NCI-H2196 treated with DMSO at 0.1 percent for 48 hours (cell line): Measurements from ENCODE around the gene CBX2.

Experiments used
- DNase-seq: peaks from one replicate; lab custom pipeline; 2025; ENCODE audit not compliant: unreplicated experiment; lab: John Stamatoyannopoulos, UW

The CBX2 gene

DNA sequence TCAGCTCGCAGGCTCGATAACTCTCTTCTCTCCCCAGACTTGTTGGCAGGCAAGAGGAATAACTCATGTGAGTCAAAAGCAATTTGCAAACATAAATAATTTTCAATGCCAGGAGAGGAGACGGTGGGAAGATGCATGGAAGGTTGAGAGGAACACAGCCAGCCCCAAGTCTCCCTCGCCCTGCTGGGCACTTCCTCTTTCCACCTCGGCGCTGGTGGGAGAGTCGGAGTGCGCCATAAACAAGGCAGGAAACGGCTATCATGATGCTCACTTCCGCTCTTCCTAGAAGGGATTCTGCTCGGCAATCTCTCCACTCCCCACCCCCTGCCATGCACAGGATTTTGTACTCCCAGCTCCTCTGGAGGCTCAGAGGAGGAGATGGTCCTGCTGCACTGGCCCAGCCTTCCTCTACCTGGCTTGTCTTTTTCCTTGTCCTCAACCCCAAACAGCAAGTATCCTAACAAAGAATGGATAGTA lies 48.3 kb downstream of the CBX2 start:
- no peak for DNase-seq

DNA sequence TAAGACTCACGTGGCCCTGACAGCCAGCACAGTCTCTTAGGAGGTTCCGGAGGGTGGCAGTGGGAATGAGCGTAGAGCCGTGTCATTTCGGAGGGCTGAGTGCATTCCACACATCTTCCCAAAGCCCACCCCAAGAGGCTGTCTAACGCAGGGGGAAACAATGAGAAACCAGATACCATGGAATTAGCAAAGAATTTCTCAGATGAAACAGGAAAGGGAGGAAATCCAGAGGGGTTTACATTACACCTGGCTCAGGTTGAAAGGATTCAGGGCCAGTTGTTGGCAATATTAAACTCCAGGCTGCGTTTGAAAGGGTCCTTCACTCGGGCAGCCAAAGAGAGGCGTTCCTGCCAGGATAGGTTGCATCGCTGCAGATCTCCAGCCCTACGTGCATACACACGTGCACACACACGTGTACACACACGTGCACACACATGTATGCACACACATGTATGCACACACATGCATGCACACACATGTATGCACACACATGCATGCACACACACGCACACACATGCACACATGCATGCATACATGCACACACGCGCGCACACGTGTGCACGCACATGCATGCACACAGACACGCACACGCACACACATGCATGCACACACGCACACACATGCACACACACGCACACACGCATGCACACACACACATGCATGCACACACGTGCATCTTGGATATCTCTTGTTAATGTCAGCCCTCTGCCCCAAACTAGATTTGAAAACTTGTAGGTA lies 49.1 kb downstream of the CBX2 start:
- no peak for DNase-seq

DNA sequence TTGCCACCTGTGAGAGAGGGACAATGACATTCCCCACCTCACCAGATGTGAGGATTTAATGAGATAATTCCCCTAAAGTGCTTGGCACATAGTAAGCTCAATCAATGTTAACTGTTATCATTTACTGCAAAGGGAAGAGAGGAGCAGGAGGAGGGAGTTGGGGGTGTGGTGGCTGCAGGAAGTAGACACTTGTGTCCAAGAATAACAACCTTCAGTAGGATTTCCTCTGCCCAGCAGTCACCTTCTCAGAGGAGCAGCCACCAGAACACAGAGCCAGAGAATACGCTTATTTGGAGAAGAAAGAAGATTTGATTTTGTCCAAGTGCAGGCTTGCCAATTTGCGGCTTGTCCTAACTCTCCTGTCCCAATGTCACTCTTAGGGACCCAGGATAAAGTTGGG lies 51.1 kb downstream of the CBX2 start:
- DNase-seq, result no peak

DNA sequence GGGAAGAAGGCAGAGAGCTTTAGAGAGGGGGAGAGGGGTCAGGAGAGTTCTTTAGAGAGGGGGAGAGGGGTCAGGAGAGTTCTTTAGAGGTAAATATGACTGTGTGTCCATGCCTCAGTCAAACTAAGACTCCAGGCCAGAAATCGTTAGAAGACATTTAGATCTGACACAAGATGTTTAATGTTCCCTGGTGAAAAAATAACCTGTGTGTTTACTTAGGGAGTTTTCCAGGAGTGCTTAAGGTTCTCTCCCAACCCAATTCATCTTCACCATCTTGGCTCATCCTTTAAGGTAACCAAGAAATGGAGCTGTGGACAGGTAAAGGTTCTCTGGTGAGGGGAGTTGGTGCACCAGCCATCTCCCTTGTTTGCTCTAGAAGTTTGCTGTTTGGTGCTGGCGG lies 51.5 kb downstream of the CBX2 start:
- DNase-seq, result no peak

DNA sequence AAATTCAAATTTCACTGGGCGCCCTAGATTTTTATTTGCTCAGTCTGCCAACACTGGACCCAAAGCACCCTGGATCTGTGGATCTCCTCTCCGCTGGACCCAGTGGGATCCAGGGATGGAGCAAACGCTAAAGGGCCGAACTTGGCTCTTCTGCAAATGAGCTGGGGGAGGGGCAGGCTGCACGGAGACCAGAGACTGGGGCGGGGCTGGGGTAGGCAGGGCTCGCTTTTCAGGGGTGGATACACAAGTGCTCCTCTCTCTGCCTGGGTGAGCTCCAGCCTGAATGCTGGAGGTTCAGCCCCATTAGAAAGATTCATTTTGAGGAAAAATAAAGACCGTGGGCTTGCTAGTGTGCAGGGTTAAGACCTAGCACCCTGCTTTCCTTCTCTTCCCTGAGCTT lies 52.4 kb downstream of the CBX2 start:
- DNase-seq, result no peak

DNA sequence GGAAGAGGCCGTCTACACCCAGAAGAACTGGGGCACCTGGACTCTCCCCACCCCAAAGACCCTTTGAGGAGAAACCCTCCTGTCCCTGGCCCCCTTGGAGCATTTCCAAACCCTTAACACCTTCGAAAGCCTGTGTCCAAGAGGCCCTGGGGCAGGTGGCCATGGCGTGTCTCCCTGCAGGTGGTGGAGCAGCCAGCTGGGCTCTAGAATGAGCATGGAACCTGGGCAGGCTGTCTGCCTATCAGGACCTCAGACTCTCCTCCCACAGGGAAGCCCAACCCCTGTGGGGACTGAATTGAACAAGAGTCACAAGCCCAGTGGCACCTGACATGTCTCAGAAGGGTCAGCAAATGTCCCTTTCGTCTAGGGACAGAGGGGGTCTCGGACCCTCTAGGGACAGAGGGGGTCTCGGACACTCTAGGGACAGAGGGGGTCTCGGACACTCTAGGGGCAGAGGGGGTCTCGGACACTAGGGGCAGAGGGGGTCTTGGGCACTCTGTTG lies 52.9 kb downstream of the CBX2 start:
- DNase-seq, result peak; percentile 74

DNA sequence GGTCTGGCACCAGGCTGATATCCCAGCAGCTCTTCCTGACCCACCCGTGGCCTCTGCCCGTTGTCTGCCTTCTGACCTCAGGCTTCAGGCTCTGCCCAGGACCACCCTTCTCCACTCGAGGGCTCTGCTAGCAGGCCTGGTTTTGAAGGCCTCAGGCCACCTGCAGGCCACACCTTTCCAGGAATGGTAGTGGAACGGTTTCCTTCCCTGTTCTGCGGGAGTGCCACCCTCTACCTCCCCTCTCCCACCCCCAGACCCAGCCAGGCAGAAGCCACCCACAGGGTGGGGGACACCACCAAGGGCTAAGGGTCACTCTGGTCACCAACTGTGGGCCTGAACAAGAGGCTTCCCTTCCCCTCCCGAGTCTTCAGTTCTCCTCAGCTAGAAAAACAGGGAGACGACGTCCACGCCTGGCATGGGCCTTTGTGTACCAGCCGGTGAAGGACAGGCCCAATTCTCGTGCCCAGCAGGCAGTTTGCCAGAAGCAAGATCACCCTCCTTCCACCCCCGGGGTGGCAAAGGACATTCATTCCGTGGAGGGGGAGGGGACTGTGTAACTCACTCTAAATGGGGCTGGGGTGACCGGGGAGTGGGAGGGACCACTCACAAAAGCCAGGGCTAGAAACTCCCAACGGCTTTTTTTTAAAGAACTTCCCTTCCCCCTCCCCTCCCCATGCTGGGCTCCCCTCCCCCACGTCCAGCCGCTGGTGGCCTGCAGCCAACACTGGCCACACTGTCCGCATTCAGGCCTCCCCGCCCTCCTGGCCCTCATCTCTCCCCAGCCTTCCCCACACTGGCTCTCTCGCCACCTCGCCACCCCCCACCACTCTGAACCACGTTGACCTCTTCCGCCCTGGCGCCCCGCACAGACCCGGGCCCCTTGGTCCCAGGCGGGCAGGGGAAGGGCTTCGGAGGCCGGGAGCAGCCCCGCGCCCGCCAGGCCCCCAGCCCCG lies 53.6 kb downstream of the CBX2 start:
- DNase-seq, result peak; percentile 97

DNA sequence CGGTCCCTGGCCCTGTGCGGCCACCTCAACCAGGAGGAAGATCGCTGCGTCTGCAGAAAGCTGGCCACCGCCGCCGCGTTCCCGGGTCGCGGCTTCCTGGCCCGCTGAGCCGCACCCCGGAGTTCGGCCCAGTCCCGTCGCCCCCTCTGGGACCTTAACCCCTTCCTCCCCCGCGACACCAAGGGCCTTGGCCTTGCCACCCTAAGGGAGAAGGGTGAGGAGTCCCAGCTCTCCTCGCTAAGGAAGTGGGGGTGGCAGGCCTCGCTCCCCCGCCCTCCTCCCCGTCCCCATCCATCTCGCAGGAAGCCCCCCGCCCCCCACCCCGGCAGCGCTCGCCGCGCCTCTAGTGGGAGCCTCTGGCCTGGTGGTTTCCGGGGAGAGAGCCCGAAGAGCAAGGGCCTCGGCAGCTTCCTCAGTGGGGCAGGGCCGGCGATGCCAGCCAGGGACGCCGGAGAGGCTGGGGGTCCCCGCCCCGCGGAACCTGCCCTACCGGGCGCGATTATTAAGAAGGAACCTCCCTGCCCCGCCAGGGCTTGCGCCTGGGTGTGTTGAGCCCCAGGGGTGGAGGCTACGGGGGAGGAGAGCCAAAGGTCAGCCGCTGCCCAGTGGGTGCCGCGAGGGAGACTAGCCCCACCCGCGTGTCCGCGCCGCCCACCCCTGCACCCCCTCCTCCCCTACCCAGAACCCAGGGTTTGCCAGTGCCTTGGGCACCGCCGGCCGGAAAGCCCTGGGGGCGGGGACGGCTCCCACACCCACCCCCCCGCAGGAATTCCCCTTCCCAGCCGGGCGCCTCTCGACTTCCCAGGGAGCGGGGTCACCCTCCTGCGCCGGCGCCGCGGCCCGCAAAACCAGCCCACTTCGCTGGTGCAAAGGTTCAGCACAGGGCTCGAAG lies 54.5 kb downstream of the CBX2 start:
- no peak for DNase-seq

DNA sequence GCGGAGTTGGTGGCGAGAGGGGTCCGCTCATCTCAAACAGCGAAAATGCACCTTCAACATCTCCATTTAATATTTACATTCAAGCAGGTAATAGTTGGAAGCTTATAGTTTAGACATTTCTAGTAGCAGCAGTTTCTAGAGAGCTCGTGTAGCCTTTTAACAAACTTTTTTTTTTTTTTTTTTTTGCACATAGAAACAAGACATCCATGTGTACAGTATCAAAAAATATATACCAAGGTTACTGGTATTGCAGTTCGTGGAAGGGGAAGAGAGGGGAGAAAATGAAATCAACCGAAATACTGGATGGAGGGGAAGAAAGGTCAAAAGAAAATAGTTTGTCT lies 55.1 kb downstream of the CBX2 start:
- DNase-seq, result no peak

DNA sequence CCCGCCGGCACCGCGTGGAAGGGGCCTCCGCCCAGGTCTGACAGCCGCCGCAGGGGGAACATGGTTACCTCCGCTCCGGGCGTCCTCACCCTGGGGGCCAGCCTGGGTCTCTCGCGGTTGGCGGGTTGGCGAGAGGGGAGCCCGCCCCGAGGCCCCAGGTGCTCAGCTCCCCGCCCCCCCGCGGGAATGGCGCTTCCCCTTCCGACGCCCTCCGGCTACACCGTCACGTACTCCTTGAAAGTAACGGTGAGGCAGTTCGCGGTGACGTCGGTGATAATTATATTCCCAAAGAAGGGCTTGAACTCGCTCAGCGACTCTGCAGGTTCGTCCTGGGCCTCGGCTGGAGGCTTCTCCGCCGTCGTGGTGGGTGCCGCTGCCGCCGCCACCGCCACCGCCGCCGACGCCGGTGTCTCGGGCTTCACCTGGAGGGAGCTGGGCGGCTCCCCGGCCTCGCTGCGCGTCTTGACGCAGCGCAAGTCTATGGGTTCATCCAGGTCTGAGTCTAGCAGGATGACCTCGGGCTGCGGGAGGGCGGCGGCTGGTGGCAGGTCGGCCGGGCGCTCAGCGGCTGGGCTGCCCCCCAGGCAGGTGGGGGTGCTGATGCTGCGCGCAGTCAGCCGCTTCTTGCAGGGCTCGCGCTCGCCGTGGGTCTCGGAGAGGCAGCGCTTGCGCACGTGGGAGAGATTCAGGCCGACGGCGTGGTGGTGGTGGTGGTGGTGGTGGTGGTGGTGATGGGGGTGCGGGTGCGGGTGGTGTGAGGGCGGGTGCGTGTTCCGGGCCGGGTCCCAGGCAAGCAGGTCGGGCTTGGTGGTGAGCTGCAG lies 56.0 kb downstream of the CBX2 start:
- DNase-seq, result no peak

DNA sequence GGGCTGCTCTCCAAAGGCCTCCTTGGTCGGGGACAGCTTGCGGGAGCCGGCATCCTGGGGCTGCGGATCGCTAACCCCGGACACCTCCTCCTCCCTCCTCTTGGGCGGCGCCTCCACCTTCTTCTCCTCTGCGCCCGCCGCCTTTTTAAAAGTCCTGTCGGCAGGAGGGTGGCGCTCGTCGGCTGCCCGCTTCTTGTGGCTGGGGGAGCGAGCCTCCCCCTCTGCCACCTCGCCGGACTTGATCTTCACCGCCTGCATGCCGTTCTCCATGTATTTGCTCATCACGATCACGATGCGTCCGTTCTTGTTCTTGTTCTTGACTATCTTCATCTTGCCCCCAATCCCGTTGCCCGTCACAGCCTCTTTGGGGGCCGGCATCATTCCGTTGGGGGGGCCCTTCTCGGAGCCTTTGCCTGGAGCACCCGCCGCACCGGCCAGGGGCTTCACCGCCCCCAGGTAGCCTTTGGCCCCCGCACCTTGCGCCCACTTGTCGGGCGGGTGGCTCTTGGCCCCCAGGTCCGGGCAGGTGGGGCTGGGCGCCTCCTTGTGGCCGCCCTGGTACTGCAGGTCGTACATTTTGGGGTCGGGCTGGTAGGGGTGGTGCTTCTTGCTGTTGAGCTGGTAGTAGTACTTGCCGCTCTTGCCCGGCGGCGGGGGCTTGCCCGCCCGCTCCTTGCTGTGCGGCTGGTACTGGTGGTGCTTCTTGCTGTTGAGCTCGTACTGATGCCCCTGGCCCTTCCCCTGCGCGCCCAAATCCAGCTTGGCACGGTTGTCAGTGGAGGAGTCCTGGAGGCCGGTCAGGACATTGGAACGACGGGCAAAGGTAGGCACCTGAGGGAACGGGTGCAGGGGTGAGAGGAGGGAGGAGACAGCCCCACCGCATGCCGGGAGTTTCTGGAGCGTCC lies 56.9 kb downstream of the CBX2 start:
- DNase-seq, result no peak

DNA sequence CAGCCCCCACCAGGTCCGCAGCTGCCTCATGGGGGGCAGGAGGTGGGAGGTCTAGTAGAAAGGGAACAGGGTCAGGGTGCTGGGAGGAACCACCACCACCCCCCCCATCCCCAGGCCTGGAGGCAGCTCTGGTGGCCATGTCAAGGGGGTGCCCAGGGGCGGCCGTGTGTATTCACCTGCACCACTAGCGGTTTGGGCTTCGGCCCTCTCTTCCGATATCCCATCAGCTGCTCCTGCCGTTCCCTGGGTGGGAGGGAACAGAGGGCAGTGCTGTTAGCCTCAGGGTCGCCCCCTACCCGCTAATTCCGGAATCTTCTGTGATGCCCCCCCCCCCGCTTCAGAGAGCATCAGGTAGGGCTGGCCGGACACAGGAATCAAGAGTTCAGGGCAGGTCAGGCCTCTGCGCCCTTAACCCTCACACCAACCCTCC lies 57.5 kb downstream of the CBX2 start:
- DNase-seq, result no peak

DNA sequence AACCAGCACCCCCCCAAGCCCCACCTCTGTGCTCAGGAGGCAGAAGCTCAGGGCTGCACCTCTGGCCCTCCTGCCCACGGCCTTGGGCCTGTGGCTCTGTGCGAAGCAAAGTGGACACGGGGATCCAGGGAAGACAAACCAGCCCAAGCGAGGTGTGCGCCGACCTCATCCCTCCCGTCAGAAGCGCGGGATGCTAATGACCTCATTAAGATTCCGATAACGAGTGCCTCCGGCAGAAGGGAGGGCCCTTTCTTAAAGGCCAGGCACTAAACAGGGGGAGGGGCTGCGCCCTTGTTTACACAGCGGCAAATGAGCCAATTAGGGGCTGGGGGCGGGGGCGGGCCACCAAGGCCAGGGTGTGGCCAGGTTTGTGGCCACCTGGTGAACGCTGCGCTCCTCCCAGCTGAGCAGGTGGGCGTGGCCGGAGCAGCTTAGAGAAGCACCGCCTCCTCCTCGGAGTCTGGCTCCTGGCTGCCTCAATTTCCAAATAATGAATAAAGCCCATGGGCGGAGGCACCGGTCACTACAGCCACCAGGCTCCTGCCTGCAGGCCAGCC lies 58.1 kb downstream of the CBX2 start:
- DNase-seq, result peak; percentile 93

DNA sequence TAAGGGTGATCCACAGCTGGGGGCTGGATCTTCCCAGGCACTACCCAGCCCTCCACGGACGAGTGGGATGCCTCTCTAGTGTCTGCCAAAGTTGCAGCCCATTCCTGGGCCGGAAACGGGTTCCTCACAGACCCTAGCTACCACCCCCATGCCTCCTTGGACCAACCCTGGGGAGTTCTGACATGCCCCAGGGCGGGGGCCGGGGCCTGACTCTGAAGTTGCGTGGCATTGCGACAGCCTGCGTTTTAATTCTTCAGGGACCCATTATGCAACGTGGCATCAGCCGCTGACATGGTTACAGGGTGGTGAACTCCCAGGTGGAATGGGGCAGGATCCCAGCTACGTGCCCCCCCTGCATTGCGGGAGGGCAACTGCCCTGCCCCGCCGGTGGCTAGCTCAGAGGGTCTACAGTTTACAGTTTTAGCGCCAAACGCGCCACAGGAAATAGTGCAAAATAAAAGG lies 58.6 kb downstream of the CBX2 start:
- no peak for DNase-seq

DNA sequence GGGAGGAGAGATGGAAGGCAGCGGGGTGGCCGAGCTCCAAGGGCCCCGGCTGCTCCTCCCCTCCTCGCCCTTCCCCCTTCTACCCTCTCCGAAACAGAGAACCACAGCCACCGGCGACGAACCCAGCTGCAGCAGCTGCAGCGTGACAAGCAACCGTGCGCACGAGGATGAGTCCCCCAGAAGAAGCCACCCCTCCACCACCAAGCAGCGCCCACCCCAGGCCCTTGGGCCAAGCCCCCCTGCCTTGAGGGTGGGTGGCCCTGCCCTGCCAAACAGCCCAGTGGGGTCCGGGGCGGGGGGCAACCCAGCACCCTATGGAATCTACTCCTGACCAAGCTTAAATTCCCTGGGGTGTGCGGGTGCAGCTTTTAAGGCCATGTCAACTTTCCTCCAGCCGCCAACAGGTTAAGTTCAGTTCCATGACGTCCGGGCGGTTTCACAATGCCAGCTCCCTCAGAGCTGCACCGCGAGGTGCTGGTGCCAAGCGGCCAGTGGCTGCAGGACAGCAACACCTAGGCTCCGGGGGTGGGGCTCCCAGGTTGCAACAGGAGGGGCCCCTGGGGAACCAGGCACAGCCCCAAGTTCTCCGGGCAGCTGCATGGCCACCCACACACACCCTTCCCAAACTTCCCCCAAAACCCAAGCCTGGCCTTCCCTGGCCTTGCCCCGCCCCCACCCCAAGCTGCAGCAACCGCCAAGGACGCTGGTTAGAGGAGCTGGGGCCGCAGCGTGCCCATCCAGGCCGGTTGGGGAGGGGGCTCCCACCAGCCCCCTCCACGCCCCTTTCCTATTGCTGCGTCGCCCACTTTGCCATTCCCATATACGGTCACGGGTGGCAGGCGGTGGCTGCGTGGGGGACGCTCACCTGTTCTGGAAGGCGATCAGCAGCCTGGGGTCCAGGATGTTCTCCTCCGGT lies 59.3 kb downstream of the CBX2 start:
- DNase-seq, result peak; percentile 83
